GM12878 (cell line): Measurements from ENCODE around the gene SMARCD1. TPM values are rescaled to one million over a fixed set of nuclear protein-coding genes. Genes with fewer than 3 reads are reported as not detected.

Experiments used
- ATAC-seq: fragments of 200-7000 bp; cut with Tn5 transposase; 3 replicates; pipeline ENCODE4 v1.9.1; 2020; ENCODE audit warnings: mild to moderate bottlenecking, moderate library complexity
- BruUV-seq: library from RNA; stranded (reverse); fragments of 400-500 nt; replicated peaks from 2 replicates; lab custom pipeline; 2021; lab: Mats Ljungman, UMichigan
- CTCF ChIA-PET: fragments of 300-600 bp; sonication (Branson Sonifier 250); formaldehyde crosslinking; extraction: SDS; loops from one replicate; lab custom pipeline; 2021; ENCODE audit warnings: inconsistent platforms; lab: Yijun Ruan, JAX
- POLR2A ChIA-PET: fragments of 350-600 bp; formaldehyde crosslinking; extraction: SDS; loops from one replicate; lab custom pipeline; 2021; ENCODE audit warnings: inconsistent platforms; lab: Charles Lee
- RAD21 ChIA-PET: fragments of 300-600 bp; sonication (Branson Sonifier 250); formaldehyde crosslinking; loops from one replicate; lab custom pipeline; 2023; ENCODE audit warnings: antibody characterized with exemption; ENCODE audit not compliant: unreplicated experiment; lab: Charles Lee
- SMC1A ChIA-PET: fragments of 300-600 bp; sonication (Branson Sonifier 250); formaldehyde crosslinking; loops from one replicate; lab custom pipeline; 2023; ENCODE audit not compliant: unreplicated experiment, uncharacterized antibody; lab: Charles Lee
- DNase-seq: peaks from one replicate; pipeline ENCODE4 v3.0.0-alpha.2; 2011; ENCODE audit warnings: low read depth, low spot score
- FAIRE-seq: peaks from 3 replicates; lab custom pipeline; 2011; peaks lifted over from hg19 to GRCh38; lab: Jason Lieb, UNC
- H2AFZ ChIP-seq: 2 replicates; pipeline ENCODE4 v1.6.0; 2011; ENCODE audit warnings: low read depth, low read length, control low read depth; ENCODE audit not compliant: control insufficient read depth
- H3K27ac ChIP-seq: 2 replicates; pipeline ENCODE4 v1.5.1; 2011; ENCODE audit warnings: control low read depth; ENCODE audit not compliant: control insufficient read depth, insufficient read depth
- H3K27me3 ChIP-seq, 2 experiments: replicated peaks in 1 of 2; 2 replicates each; pipeline versions ENCODE4 v1.6.0 to v1.6.1; 2011; ENCODE audit warnings: low read length in 1 of 2; ENCODE audit not compliant: control insufficient read depth in 2 of 2, insufficient read depth in 2 of 2
- H3K36me3 ChIP-seq, 2 experiments: 2 replicates each; pipeline ENCODE4 v1.5.1; 2011; ENCODE audit warnings: low read length in 1 of 2; ENCODE audit not compliant: control insufficient read depth in 2 of 2, insufficient read depth in 2 of 2
- H3K4me1 ChIP-seq: 2 replicates; pipeline ENCODE4 v1.6.1; 2011; ENCODE audit warnings: mild to moderate bottlenecking, low read length, moderate library complexity, mixed read lengths; ENCODE audit not compliant: control insufficient read depth, insufficient read depth
- H3K4me2 ChIP-seq: 2 replicates; pipeline ENCODE4 v1.6.0; 2011; ENCODE audit warnings: control low read depth; ENCODE audit not compliant: control insufficient read depth, insufficient read depth
- H3K4me3 ChIP-seq: fragments of 200-600 bp; sonication (generic); 2 replicates; pipeline ENCODE4 v1.5.1; 2016
- H3K79me2 ChIP-seq: 2 replicates; pipeline ENCODE4 v1.6.0; 2011; ENCODE audit warnings: low read length; ENCODE audit not compliant: control insufficient read depth, insufficient read depth
- H3K9ac ChIP-seq: 2 replicates; pipeline ENCODE4 v1.8.0; 2011; ENCODE audit warnings: low read length, control low read depth, mixed read lengths; ENCODE audit not compliant: control insufficient read depth, insufficient read depth
- H3K9me3 ChIP-seq: replicated peaks from 3 replicates; pipeline ENCODE4 v1.5.1; 2011; ENCODE audit warnings: mild to moderate bottlenecking, low read length; ENCODE audit not compliant: control insufficient read depth, insufficient read depth
- H4K20me1 ChIP-seq: 2 replicates; pipeline ENCODE4 v1.6.0; 2011; ENCODE audit not compliant: control insufficient read depth, insufficient read depth
- BACH1 ChIP-seq: fragments of 450-650 bp; IDR thresholded peaks from 2 replicates; pipeline ENCODE4 v1.6.1; 2017; ENCODE audit warnings: mild to moderate bottlenecking, borderline replicate concordance
- CBFB ChIP-seq: IDR thresholded peaks from 2 replicates; pipeline ENCODE4 v1.6.1; 2016; ENCODE audit warnings: antibody characterized with exemption, low read depth
- E2F8 ChIP-seq: fragments of 450-650 bp; IDR thresholded peaks from 2 replicates; pipeline ENCODE4 v1.6.1; 2018; ENCODE audit warnings: mild to moderate bottlenecking, low read depth, moderate library complexity; ENCODE audit not compliant: partially characterized antibody
- EP300 ChIP-seq, 2 experiments: fragments of 150-350 bp in 1 of 2; IDR thresholded peaks; 2 replicates each; pipeline ENCODE4 v1.6.1; 2011 to 2012; ENCODE audit warnings: low read depth in 2 of 2, low read length in 2 of 2, borderline replicate concordance in 1 of 2, improper control_type of control experiment in 1 of 2, inconsistent platforms in 1 of 2; ENCODE audit not compliant: control insufficient read depth in 1 of 2
- HDAC6 ChIP-seq: fragments of 200-600 bp; sonication (generic); IDR thresholded peaks from one replicate; pipeline ENCODE4 v1.8.0; 2017; ENCODE audit warnings: antibody characterized with exemption; ENCODE audit not compliant: unreplicated experiment
- IKZF2 ChIP-seq, 2 experiments: fragments of 450-650 bp; IDR thresholded peaks; 2 replicates each; pipeline ENCODE4 v1.6.1; 2017; ENCODE audit warnings: mild to moderate bottlenecking in 2 of 2, moderate library complexity in 2 of 2
- KLF5 ChIP-seq: fragments of 450-650 bp; IDR thresholded peaks from 2 replicates; pipeline ENCODE4 v1.6.1; 2014; ENCODE audit warnings: mild to moderate bottlenecking; ENCODE audit not compliant: partially characterized antibody
- LARP7 ChIP-seq: fragments of 450-650 bp; IDR thresholded peaks from 2 replicates; pipeline ENCODE4 v1.6.1; 2017; ENCODE audit warnings: mild to moderate bottlenecking
- MTA2 ChIP-seq: fragments of 450-650 bp; IDR thresholded peaks from 2 replicates; pipeline ENCODE4 v1.6.1; 2016; ENCODE audit warnings: low read depth, mild to moderate bottlenecking, moderate library complexity
- PBX3 ChIP-seq: IDR thresholded peaks from 2 replicates; pipeline ENCODE4 v1.6.1; 2011; ENCODE audit warnings: mild to moderate bottlenecking, low read depth, low read length, moderate library complexity; ENCODE audit not compliant: insufficient replicate concordance
- POLR2A ChIP-seq: IDR thresholded peaks from 2 replicates; pipeline ENCODE4 v1.6.1; 2011; ENCODE audit warnings: low read depth, mild to moderate bottlenecking, low read length
- RB1 ChIP-seq: fragments of 450-650 bp; formaldehyde crosslinking; IDR thresholded peaks from 2 replicates; pipeline ENCODE4 v1.6.1; 2017; ENCODE audit warnings: mild to moderate bottlenecking, borderline replicate concordance
- RFX5 ChIP-seq: IDR thresholded peaks from 2 replicates; pipeline ENCODE4 v1.6.1; 2011; ENCODE audit warnings: low read depth, low read length, improper control_type of control experiment
- SKIL ChIP-seq: fragments of 450-650 bp; IDR thresholded peaks from 2 replicates; pipeline ENCODE4 v1.6.1; 2017; ENCODE audit warnings: mild to moderate bottlenecking, low read depth, inconsistent platforms; ENCODE audit not compliant: poor library complexity, severe bottlenecking
- SP1 ChIP-seq: IDR thresholded peaks from one replicate; pipeline ENCODE4 v1.6.1; 2011; ENCODE audit warnings: low read depth, low read length
- ZBED1 ChIP-seq: IDR thresholded peaks from 2 replicates; pipeline ENCODE4 v1.6.1; 2016; ENCODE audit warnings: borderline replicate concordance
- WGBS: methylation state at CpG from one replicate; pipeline ENCODE4 v1.1.6; 2016; ENCODE audit warnings: low lambda C conversion rate; ENCODE audit not compliant: insufficient replicate concordance, insufficient coverage; ENCODE audit errors: missing lambda C conversion rate; 5-methylcytosine and 5-hydroxymethylcytosine counted together
- in situ Hi-C: fragments of 300-500 bp; cut with MboI; formaldehyde crosslinking; loops from 9 replicates; pipeline ENCODE4 v1.14.3; 2018; ENCODE audit warnings: mixed read lengths
- intact Hi-C: fragments of 100-400 bp; cut with micrococcal nuclease; formaldehyde crosslinking; loops from one replicate; pipeline ENCODE4 v1.14.2; 2022; ENCODE audit not compliant: unreplicated experiment
- polyA plus RNA-seq, 11 experiments: library from polyadenylated mRNA; depleted of rRNA in 4 of 11; unstranded in 6 of 11; stranded (reverse) in 5 of 11; fragments of >200 nt; fragmentation: Nextera tagmentation in 4 of 11; fragmentation: Illumina TruSeq in 1 of 11; extraction: Ambion mirVana in 4 of 11; extraction: Trizol in 1 of 11; gene quantifications; 1 replicate in 1 of 11; 2 replicates in 10 of 11; pipeline versions ENCODE4 v1.2.1 to v1.2.3, GENCODE V29; 2011 to 2016; ENCODE audit warnings: inconsistent platforms in 2 of 11, missing spikeins in 2 of 11, low read depth in 1 of 11
- total RNA-seq, 4 experiments: library from RNA; depleted of rRNA in 3 of 4; stranded (reverse); fragments of >200 nt in 3 of 4; fragmentation: Illumina TruSeq in 1 of 4; extraction: Trizol in 1 of 4; gene quantifications; 2 replicates each; pipeline versions ENCODE4 v1.2.1 to v1.2.3, GENCODE V29; 2013 to 2021

SMARCD1 gene
- total and polyA plus RNA-seq, 10 of the 15 experiments (the other 5 are each of a cell fraction or from before 2014, with no cell fraction given) = 1.4 to 92.4 (median 58.9) TPM

- no peak overlapping the region for H2AFZ ChIP-seq
- FAIRE-seq (no peak), DNase-seq (no peak), ATAC-seq (no peak)
- no peak overlapping the region for H3K4me2 ChIP-seq
- POLR2A ChIA-PET = no interaction called here
- H4K20me1 ChIP-seq = no peaks in the 10 kb centered on the region
- WGBS = 100% methylated on average over 1 of the region's 1 CpG
- H3K4me3 ChIP-seq = no peak overlapping the region
- no peaks in the 10 kb centered on the region for H3K9me3 ChIP-seq
- no peak overlapping the region for H3K9ac ChIP-seq
- RAD21 ChIA-PET = interaction anchor here (1.3 to 2.9 kb wide), 5 partner anchors 9 to 238 kb away, joined by 3 to 10 read pairs (median 4); partner anchors contain the start of gene SMARCD1
- H3K27ac ChIP-seq = no peak overlapping the region
- BruUV-seq = no TSS peak
- SMC1A ChIA-PET = no interaction called here
- TF ChIP-seq HDAC6 = no peak
- TF ChIP-seq MTA2 = no peak
- no peak for TF ChIP-seq SP1
- no peak for TF ChIP-seq EP300 (IDR thresholded peaks at IDR 0.05; ENCODE audit: borderline replicate concordance in 1 of 2, control insufficient read depth in 1 of 2, low read depth in 2 of 2, low read length in 2 of 2)
- no peak for TF ChIP-seq LARP7
- no peak for TF ChIP-seq KLF5
- no peak for TF ChIP-seq POLR2A
- no peak for TF ChIP-seq RFX5
- no peak for TF ChIP-seq IKZF2 (IDR thresholded peaks at IDR 0.05)
- no peak for TF ChIP-seq RB1
- TF ChIP-seq CBFB = no peak
- no peak for TF ChIP-seq BACH1
- TF ChIP-seq PBX3 = no peak
- TF ChIP-seq SKIL = no peak
- TF ChIP-seq E2F8 = no peak
- no peak for TF ChIP-seq ZBED1
- H3K36me3 ChIP-seq = no peaks in the 10 kb centered on the region
- no peaks in the 10 kb centered on the region for H3K79me2 ChIP-seq
- in situ Hi-C loops (no loop called here), intact Hi-C loops (loop anchor here (1.0 to 10.0 kb wide), 3 partner anchors 100 to 329 kb away; partner anchors contain the start of gene LARP4)
- no peaks in the 10 kb centered on the region; the same call in 1 of the 2 replicates for H3K4me1 ChIP-seq
- H3K27me3 ChIP-seq = no peaks in the 10 kb centered on the region; a peak in 1 of 4 replicates
- CTCF ChIA-PET = interaction anchor here (0.7 to 2.1 kb wide), 11 partner anchors 8 to 108 kb away, joined by 3 to 21 read pairs (median 4); partner anchors contain the start of gene SMARCD1
These were observed 9.4 kb upstream of the SMARCD1 start for GRCh38 chr12:50075808-50076170.
